Common myeloid progenitor, CD34-positive (primary cell): Measurements from ENCODE around the gene LCN12.

ENCODE experiments used
- CTCF ChIA-PET: fragments of 350-600 bp; sonication (Branson Sonifier 250); formaldehyde crosslinking; loops from one replicate; lab custom pipeline; 2021; ENCODE audit warnings: antibody characterized with exemption; lab: Charles Lee
- POLR2A ChIA-PET: fragments of 350-600 bp; sonication (Branson Sonifier 250); formaldehyde crosslinking; loops from one replicate; lab custom pipeline; 2021; ENCODE audit warnings: antibody characterized with exemption; lab: Charles Lee
- DNase-seq, 3 donors: peaks; one replicate each; pipeline versions ENCODE4 v3.0.0 to v3.0.0-alpha.2; 2013
- H3K27ac ChIP-seq, 2 experiments: 1 replicate in 1 of 2; 2 replicates in 1 of 2; pipeline ENCODE4 v1.7.0; 2013; ENCODE audit warnings: inconsistent platforms in 2 of 2, low read length in 2 of 2, mild to moderate bottlenecking in 2 of 2, low read depth in 1 of 2, moderate library complexity in 1 of 2; ENCODE audit not compliant: severe bottlenecking in 2 of 2, insufficient read depth in 1 of 2, poor library complexity in 1 of 2
- H3K27me3 ChIP-seq, 5 experiments: replicated peaks in 2 of 5; 1 replicate in 3 of 5; 2 replicates in 2 of 5; pipeline versions ENCODE4 v1.6.1 to v1.7.0; 2013; ENCODE audit warnings: low read length in 4 of 5, mild to moderate bottlenecking in 2 of 5, moderate library complexity in 2 of 5, inconsistent platforms in 1 of 5; ENCODE audit not compliant: insufficient read depth in 5 of 5, control insufficient read depth in 4 of 5
- H3K36me3 ChIP-seq, 4 experiments: 1 replicate in 2 of 4; 2 replicates in 2 of 4; pipeline versions ENCODE4 v1.6.1 to v1.7.0; 2013; ENCODE audit warnings: low read length in 3 of 4, control low read depth in 1 of 4, mild to moderate bottlenecking in 1 of 4; ENCODE audit not compliant: control insufficient read depth in 4 of 4, insufficient read depth in 4 of 4
- H3K4me1 ChIP-seq, 4 experiments: 1 replicate in 3 of 4; 2 replicates in 1 of 4; pipeline versions ENCODE4 v1.6.1 to v1.7.1; 2013; ENCODE audit warnings: low read length in 3 of 4, mild to moderate bottlenecking in 3 of 4, control low read depth in 1 of 4, inconsistent platforms in 1 of 4, moderate library complexity in 1 of 4; ENCODE audit not compliant: control insufficient read depth in 4 of 4, insufficient read depth in 4 of 4; ENCODE audit errors: control extremely low read depth in 1 of 4
- H3K4me3 ChIP-seq, 7 experiments: 1 replicate in 4 of 7; 2 replicates in 3 of 7; pipeline versions ENCODE4 v1.5.1 to v1.7.0; 2013; ENCODE audit warnings: mild to moderate bottlenecking in 7 of 7, low read length in 6 of 7, moderate library complexity in 6 of 7, inconsistent platforms in 2 of 7, low read depth in 2 of 7, control low read depth in 1 of 7; ENCODE audit not compliant: insufficient read depth in 4 of 7, control insufficient read depth in 1 of 7; ENCODE audit errors: extremely low read depth in 1 of 7
- H3K9me3 ChIP-seq, 5 experiments: 1 replicate in 4 of 5; 2 replicates in 1 of 5; pipeline versions ENCODE4 v1.6.1 to v1.7.1; 2013; ENCODE audit warnings: low read length in 4 of 5, mild to moderate bottlenecking in 2 of 5, inconsistent platforms in 1 of 5, low read depth in 1 of 5, moderate library complexity in 1 of 5; ENCODE audit not compliant: control insufficient read depth in 4 of 5, insufficient read depth in 2 of 5; ENCODE audit errors: control extremely low read depth in 1 of 5
- WGBS: methylation state at CpG from one replicate; pipeline ENCODE4 v1.1.5; 2013; ENCODE audit not compliant: insufficient coverage; 5-methylcytosine and 5-hydroxymethylcytosine counted together

The LCN12 gene

GRCh38 chr9:136963341-136963740 lies 11.3 kb downstream of the LCN12 start:
- Histone ChIP-seq H3K4me1 (peaks cover 0 to 6% (median 5%) of the 10 kb centered on the region in 4 experiments), H3K9me3 (no peaks in the 10 kb centered on the region), H3K4me3 (no peak overlapping the region), H3K27me3 (peaks cover 0 to 2% (median 0%) of the 10 kb centered on the region in 5 experiments), H3K27ac (no peak overlapping the region), H3K36me3 (no peaks in the 10 kb centered on the region)
- 96% methylated on average over 14 of the region's 15 CpGs for WGBS
- POLR2A ChIA-PET, result no interaction called here
- CTCF ChIA-PET, result interaction anchor here (1.7 kb wide), 1 partner anchor 12 kb away, joined by 3 read pairs; no protein-coding TSS in a partner anchor
- DNase-seq, result no peak

DNA sequence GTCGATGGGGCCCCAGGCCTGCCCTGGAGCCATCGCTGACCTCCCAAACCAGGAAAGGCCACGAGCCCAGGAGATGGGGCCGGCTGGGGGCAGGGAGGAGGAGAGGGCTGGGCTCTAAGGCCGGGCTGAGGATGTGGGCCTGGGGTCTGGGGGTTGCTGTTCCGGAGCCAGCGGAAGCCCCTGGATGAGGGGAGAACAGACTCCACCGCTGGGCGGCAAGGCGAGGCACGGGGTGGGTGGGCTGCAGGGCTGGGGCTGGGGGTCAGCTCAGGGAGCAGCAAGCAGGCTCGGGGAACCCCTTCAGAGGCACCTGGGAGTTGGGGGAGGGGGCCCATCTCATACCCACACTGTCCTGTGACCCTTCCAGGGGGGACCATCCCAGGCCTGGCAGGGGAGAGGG lies 11.7 kb downstream of the LCN12 start:
- no peaks in the 10 kb centered on the region for H3K9me3 ChIP-seq
- POLR2A ChIA-PET, result no interaction called here

GRCh38 chr9:136964171-136964689 lies 12.2 kb downstream of the LCN12 start:
- DNase-seq, result no peak
- Histone ChIP-seq H3K27me3 (peaks cover 0 to 2% (median 0%) of the 10 kb centered on the region in 5 experiments), H3K4me3 (no peak overlapping the region), H3K27ac (no peak overlapping the region), H3K9me3 (no peaks in the 10 kb centered on the region), H3K4me1 (peaks cover 0 to 6% (median 5%) of the 10 kb centered on the region in 4 experiments), H3K36me3 (no peaks in the 10 kb centered on the region)
- 85% methylated on average over 20 of the region's 22 CpGs for WGBS
- POLR2A ChIA-PET, result no interaction called here
- CTCF ChIA-PET, result interaction anchor here (0.6 to 3.4 kb wide), 2 partner anchors 11 to 142 kb away, joined by 3 to 10 read pairs; no protein-coding TSS in a partner anchor

More for the DNA sequence above, 11.7 kb downstream of the LCN12 start:
- Histone ChIP-seq H3K27me3 (peaks cover 0 to 2% (median 0%) of the 10 kb centered on the region in 5 experiments), H3K4me1 (peaks cover 0 to 6% (median 5%) of the 10 kb centered on the region in 4 experiments), H3K27ac (no peak overlapping the region), H3K4me3 (no peak overlapping the region), H3K36me3 (no peaks in the 10 kb centered on the region)
- WGBS, result 71% methylated on average over 1 of the region's 12 CpGs
- DNase-seq, result no peak
- CTCF ChIA-PET, result no interaction called here

DNA sequence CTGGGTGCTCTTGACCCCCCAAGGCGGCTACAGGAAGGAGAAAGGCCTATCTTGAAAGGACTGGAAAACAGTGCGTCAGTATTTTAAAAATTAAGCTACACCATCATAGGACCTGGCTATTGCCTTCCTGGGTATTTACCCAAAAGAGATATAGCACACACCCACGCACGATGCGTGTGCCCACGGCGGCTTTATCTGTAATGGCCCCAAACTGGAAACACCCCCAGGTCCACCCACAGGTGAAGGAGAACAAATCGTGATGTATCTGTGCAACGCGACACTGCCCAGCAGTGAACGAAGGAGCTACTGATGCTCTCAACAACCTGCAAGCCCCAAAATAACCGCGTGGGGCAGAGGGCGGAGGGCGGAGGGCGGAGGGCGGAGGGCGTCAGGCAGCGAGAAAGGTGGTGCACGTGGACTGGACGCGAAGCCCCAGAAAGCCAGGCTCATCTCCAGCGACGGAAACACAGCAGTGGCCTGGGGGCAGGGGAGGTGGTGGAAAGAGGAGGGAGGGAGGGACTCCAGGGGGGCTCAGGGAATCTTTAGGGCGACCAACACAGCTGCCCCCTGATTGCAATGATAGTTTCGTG lies 12.9 kb downstream of the LCN12 start:
- ChIA-PET CTCF (interaction anchor here (0.6 to 3.4 kb wide), 3 partner anchors 11 to 142 kb away, joined by 3 to 10 read pairs (median 4); no protein-coding TSS in a partner anchor), POLR2A (no interaction called here)
- no peak for DNase-seq
- Histone ChIP-seq H3K36me3 (no peaks in the 10 kb centered on the region), H3K4me3 (no peak overlapping the region), H3K4me1 (peaks cover 0 to 6% (median 5%) of the 10 kb centered on the region in 4 experiments), H3K9me3 (no peaks in the 10 kb centered on the region), H3K27ac (no peak overlapping the region), H3K27me3 (peaks cover 0 to 2% (median 0%) of the 10 kb centered on the region in 5 experiments)
- WGBS, result 91% methylated on average over 25 of the region's 26 CpGs

DNA sequence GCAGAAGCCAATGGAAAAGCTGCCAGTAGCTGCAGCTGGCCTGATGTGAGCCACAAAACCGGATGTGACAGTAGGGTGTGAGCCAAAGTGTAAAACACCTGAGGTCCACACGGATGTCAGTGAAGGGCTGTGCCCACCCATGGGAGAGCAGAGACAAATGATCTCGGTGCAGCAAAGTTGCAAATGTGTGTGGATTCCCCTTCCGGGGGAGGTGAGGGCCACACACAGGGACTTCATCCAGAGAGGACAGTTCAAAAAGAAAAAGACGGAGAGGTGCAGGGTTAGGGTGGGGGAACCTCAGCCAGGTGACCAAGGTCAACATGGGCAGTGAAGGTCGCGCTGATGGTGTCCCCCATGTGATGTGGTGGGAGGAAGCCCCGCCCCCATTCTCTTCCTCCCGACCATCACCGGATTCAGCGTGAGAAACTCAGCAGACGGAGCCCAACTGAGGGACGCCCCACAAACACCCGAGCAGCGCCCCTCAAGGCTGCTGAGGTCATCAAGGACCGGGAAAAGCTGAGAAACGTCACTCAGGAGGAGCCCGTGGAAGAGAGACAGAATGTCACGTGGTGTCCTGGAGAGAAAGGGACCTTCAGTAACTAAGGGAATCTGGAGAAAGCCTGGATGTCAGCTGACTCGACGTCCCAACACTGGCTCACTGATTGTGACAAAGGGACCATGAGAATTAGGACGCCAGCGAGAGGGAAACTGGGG lies 13.9 kb downstream of the LCN12 start:
- peaks cover 0 to 2% (median 0%) of the 10 kb centered on the region in 5 experiments for H3K27me3 ChIP-seq
- ChIA-PET POLR2A (no interaction called here), CTCF (interaction anchor here (1.4 to 3.4 kb wide), 2 partner anchors 10 to 60 kb away, joined by 4 to 10 read pairs; no protein-coding TSS in a partner anchor)
- WGBS, result 32% methylated on average over 20 of the region's 23 CpGs
- H3K4me3 ChIP-seq, result peak overlapping the region in 2 of 7 experiments; percentile 30 to 48
- DNase-seq, result peak in 1 of 3 donors; percentile 23
- H3K36me3 ChIP-seq, result no peaks in the 10 kb centered on the region
- H3K27ac ChIP-seq, result no peak overlapping the region
- peaks cover 0 to 8% (median 7%) of the 10 kb centered on the region in 4 experiments for H3K4me1 ChIP-seq
- H3K9me3 ChIP-seq, result no peaks in the 10 kb centered on the region

GRCh38 chr9:136968333-136969127 lies 16.5 kb downstream of the LCN12 start:
- Histone ChIP-seq H3K27ac (no peak overlapping the region), H3K36me3 (no peaks in the 10 kb centered on the region), H3K27me3 (peaks cover 0 to 2% (median 0%) of the 10 kb centered on the region in 5 experiments), H3K4me3 (no peak overlapping the region), H3K4me1 (peaks cover 0 to 8% (median 7%) of the 10 kb centered on the region in 4 experiments), H3K9me3 (no peaks in the 10 kb centered on the region)
- POLR2A ChIA-PET, result no interaction called here
- no peak for DNase-seq
- WGBS, result 90% methylated on average over 16 of the region's 17 CpGs
- CTCF ChIA-PET, result interaction anchor here (1.1 kb wide), 1 partner anchor 66 kb away, joined by 4 read pairs; no protein-coding TSS in a partner anchor
